ENCODE results near the gene SUB1.

The SUB1 gene

GRCh38 chr5:32595118-32595517, 9.8 kb downstream of the SUB1 start:
- no peak for TF ChIP-seq POLR2AphosphoS5 (IDR thresholded peaks at IDR 0.05; ENCODE audit: low read depth, low read length)
- TF ChIP-seq TAF1 (IDR thresholded peaks at IDR 0.05; ENCODE audit: borderline replicate concordance, insufficient read depth, low read length): no peak
- TF ChIP-seq, protein P1, sequence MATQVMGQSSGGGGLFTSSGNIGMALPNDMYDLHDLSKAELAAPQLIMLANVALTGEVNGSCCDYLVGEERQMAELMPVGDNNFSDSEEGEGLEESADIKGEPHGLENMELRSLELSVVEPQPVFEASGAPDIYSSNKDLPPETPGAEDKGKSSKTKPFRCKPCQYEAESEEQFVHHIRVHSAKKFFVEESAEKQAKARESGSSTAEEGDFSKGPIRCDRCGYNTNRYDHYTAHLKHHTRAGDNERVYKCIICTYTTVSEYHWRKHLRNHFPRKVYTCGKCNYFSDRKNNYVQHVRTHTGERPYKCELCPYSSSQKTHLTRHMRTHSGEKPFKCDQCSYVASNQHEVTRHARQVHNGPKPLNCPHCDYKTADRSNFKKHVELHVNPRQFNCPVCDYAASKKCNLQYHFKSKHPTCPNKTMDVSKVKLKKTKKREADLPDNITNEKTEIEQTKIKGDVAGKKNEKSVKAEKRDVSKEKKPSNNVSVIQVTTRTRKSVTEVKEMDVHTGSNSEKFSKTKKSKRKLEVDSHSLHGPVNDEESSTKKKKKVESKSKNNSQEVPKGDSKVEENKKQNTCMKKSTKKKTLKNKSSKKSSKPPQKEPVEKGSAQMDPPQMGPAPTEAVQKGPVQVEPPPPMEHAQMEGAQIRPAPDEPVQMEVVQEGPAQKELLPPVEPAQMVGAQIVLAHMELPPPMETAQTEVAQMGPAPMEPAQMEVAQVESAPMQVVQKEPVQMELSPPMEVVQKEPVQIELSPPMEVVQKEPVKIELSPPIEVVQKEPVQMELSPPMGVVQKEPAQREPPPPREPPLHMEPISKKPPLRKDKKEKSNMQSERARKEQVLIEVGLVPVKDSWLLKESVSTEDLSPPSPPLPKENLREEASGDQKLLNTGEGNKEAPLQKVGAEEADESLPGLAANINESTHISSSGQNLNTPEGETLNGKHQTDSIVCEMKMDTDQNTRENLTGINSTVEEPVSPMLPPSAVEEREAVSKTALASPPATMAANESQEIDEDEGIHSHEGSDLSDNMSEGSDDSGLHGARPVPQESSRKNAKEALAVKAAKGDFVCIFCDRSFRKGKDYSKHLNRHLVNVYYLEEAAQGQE (IDR thresholded peaks at IDR 0.05; ENCODE audit: insufficient read depth in 1 of 2, low read depth in 2 of 2, low read length in 2 of 2): no peak
- no peak for TF ChIP-seq FOXP2 (optimal IDR thresholded peaks at IDR 0.05; ENCODE audit: borderline replicate concordance, extremely low read depth, extremely low read length, insufficient read depth)
- TF ChIP-seq SIN3A (IDR thresholded peaks at IDR 0.05; ENCODE audit: borderline replicate concordance, insufficient read depth, low read length): no peak

GRCh38 chr5:32597041-32597629, 11.8 kb downstream of the SUB1 start:
- no peak for TF ChIP-seq SIN3A (IDR thresholded peaks at IDR 0.05; ENCODE audit: borderline replicate concordance, insufficient read depth, low read length)
- no peak for TF ChIP-seq FOXP2 (optimal IDR thresholded peaks at IDR 0.05; ENCODE audit: borderline replicate concordance, extremely low read depth, extremely low read length, insufficient read depth)
- TF ChIP-seq POLR2AphosphoS5 (IDR thresholded peaks at IDR 0.05; ENCODE audit: low read depth, low read length): no peak
- TF ChIP-seq, protein P1 (IDR thresholded peaks at IDR 0.05; ENCODE audit: insufficient read depth in 1 of 2, low read depth in 2 of 2, low read length in 2 of 2): no peak
- TF ChIP-seq TAF1 (IDR thresholded peaks at IDR 0.05; ENCODE audit: borderline replicate concordance, insufficient read depth, low read length): no peak

- TF ChIP-seq, protein P1 (IDR thresholded peaks at IDR 0.05; ENCODE audit: insufficient read depth in 1 of 2, low read depth in 2 of 2, low read length in 2 of 2): no peak
- TF ChIP-seq FOXP2 (optimal IDR thresholded peaks at IDR 0.05; ENCODE audit: borderline replicate concordance, extremely low read depth, extremely low read length, insufficient read depth) (no peak), POLR2AphosphoS5 (IDR thresholded peaks at IDR 0.05; ENCODE audit: low read depth, low read length) (no peak)
Observed at GRCh38 chr5:32598260-32598937, 13.0 kb downstream of the SUB1 start.

GRCh38 chr5:32598997-32599549, 13.7 kb downstream of the SUB1 start:
- TF ChIP-seq TAF1 (IDR thresholded peaks at IDR 0.05; ENCODE audit: borderline replicate concordance, insufficient read depth, low read length) (no peak), POLR2AphosphoS5 (IDR thresholded peaks at IDR 0.05; ENCODE audit: low read depth, low read length) (no peak), FOXP2 (optimal IDR thresholded peaks at IDR 0.05; ENCODE audit: borderline replicate concordance, extremely low read depth, extremely low read length, insufficient read depth) (no peak), SIN3A (IDR thresholded peaks at IDR 0.05; ENCODE audit: borderline replicate concordance, insufficient read depth, low read length) (no peak)
- TF ChIP-seq, protein P1 (IDR thresholded peaks at IDR 0.05; ENCODE audit: insufficient read depth in 1 of 2, low read depth in 2 of 2, low read length in 2 of 2): no peak
